ENCODE measurements around the gene XAB2.
A peak's percentile ranks its signal among the peaks of the same experiment; 100 is the strongest.

The XAB2 gene

DNA sequence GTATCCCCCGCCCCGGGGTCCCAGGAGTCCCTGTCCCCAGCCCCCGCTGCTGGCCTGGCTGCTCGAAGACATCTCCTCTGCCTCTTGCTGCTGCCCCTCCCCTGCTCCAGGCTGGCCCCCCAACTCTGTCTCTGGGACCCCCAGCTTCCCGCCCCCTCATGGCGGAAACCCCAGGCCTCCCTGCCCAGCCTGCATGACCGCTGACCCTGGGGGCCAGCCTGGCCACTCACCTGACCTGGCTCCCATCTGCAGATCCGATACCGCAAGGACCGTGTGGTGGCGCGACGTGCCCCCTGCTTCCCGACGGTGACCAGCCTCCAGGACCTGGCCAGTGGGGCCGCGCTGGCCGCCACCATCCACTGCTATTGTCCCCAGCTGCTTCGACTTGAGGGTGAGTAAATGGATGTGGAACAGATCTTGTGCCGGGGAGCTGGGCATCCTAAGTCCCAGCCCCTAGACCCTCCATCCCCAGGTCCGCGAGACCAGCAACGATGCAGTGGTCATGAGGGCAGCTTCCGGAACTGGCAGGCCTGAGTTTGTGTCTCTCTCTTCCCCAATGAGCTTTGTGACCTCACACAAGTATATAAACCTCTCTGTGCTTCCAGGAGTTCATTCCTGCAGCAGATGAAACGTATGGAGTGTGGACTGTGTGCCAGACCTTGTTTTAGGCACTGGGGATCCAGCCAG is 21.3 kb downstream of the XAB2 start:
- TF ChIP-seq, protein P1, sequence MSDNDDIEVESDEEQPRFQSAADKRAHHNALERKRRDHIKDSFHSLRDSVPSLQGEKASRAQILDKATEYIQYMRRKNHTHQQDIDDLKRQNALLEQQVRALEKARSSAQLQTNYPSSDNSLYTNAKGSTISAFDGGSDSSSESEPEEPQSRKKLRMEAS (IDR thresholded peaks at IDR 0.05; ENCODE audit: low read depth, low read length), result no peak
- TF ChIP-seq, protein P2, sequence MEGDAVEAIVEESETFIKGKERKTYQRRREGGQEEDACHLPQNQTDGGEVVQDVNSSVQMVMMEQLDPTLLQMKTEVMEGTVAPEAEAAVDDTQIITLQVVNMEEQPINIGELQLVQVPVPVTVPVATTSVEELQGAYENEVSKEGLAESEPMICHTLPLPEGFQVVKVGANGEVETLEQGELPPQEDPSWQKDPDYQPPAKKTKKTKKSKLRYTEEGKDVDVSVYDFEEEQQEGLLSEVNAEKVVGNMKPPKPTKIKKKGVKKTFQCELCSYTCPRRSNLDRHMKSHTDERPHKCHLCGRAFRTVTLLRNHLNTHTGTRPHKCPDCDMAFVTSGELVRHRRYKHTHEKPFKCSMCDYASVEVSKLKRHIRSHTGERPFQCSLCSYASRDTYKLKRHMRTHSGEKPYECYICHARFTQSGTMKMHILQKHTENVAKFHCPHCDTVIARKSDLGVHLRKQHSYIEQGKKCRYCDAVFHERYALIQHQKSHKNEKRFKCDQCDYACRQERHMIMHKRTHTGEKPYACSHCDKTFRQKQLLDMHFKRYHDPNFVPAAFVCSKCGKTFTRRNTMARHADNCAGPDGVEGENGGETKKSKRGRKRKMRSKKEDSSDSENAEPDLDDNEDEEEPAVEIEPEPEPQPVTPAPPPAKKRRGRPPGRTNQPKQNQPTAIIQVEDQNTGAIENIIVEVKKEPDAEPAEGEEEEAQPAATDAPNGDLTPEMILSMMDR (IDR thresholded peaks at IDR 0.05; ENCODE audit: low read depth, low read length), result no peak
- TF ChIP-seq POLR2A (IDR thresholded peaks at IDR 0.05; ENCODE audit: extremely low read depth, insufficient read length) (no peak), MYC (IDR thresholded peaks at IDR 0.05; ENCODE audit: low read depth, low read length) (no peak)

DNA sequence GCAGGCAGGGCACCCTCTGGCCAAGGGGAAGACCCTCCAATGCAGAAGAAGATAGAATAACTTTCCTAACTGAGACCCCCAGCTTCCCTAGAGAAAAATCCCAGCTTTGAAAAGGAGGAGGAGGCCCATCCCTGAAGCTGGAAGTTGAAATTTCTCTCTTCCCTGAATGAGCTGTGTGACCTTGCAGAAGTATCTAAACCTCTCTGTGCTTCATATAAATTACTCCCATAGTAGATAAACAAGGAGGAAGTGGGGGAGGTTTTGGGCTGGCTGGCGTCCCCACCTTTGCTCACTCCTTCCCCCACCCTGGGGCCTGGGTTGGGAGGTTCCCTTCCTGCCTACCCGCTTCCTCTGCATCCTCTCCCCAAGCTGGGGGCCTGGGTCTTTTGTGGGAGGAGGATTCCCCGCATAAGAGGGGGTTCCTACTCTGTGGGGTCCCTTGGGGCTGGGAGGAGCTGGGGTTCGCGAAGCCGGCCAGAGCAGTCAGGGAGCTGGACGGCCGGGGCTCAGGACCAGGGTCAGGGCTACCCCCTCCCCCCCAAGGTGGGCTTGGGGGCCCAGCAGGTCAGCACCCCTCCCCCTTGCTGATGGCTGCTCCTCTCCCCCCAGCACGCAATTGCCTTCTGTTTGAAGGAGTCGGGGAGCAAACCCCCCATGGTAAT is 22.0 kb downstream of the XAB2 start:
- DNase-seq (ENCODE audit: low read depth), result no peak
- no peak for TF ChIP-seq MYC (IDR thresholded peaks at IDR 0.05; ENCODE audit: low read depth, low read length)
- TF ChIP-seq, protein P1 (IDR thresholded peaks at IDR 0.05; ENCODE audit: low read depth, low read length), result no peak
- no peak for TF ChIP-seq POLR2A (IDR thresholded peaks at IDR 0.05; ENCODE audit: extremely low read depth, insufficient read length)
- TF ChIP-seq, protein P2 (IDR thresholded peaks at IDR 0.05; ENCODE audit: low read depth, low read length), result no peak
- H3K4me3 ChIP-seq (ENCODE audit: low read depth, low read length), result no peak overlapping the region

More for the DNA sequence above, 21.3 kb downstream of the XAB2 start:
- no peak overlapping the region for H3K4me3 ChIP-seq (ENCODE audit: low read depth, low read length)
- DNase-seq (ENCODE audit: low read depth), result no peak

DNA sequence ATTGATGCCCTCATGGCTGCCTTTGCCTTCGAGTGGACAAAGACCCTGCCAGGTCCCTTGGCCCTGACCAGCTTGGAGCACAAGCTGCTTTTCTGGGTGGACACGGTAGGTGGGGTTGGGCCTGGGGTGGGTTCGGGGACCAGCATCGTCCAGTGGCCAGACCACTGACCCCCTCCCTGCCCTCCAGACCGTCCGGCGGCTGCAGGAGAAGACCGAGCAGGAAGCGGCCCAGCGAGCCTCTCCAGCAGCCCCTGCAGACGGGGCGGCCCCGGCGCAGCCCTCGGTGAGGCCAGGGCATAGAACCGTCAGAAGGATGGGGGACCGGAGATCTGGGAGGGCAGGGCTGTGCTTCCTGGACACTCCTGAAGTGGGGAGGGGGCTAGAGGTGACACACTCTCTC is 23.1 kb downstream of the XAB2 start:
- no peak overlapping the region for H3K4me3 ChIP-seq (ENCODE audit: low read depth, low read length)
- DNase-seq (ENCODE audit: low read depth), result no peak
- TF ChIP-seq, protein P1 (IDR thresholded peaks at IDR 0.05; ENCODE audit: low read depth, low read length), result no peak
- no peak for TF ChIP-seq POLR2A (IDR thresholded peaks at IDR 0.05; ENCODE audit: extremely low read depth, insufficient read length)

DNA sequence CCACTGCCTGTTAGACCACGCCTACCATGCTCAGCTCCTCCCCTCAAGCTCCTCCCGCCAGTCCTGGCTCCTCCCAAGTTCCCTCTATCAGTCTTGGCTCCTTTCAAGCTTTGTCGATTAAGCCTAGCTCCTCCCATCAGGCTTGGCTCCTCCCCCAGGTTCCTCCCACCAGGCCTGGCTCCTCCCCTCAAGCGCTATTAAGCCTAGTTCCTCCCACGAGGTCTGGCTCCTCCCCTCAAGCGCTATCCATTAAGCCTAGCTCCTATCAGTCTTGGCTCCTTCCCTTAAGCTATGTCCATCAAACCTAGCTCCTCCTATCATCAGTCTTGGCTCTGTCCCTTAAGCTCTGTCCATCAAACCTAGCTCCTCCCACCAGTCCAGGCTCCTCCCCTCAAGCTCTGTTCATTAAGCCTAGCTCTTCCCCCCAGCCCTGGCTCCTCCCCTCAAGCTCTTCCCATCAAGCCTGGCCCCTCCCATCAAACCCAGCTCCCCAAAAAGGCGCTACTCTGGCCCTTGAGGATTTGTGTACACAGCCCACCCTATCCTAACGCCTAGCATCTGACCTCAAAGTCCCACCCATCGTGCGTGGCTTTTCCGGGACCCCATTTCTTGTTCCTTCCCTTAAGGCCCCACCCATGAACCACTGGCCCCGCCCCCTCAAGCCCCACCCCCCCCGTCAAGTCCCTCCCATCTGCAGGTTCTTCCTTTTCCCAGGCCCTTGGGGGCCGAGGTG is 23.7 kb downstream of the XAB2 start:
- H3K4me3 ChIP-seq (ENCODE audit: low read depth, low read length), result no peak overlapping the region
- TF ChIP-seq MYC (IDR thresholded peaks at IDR 0.05; ENCODE audit: low read depth, low read length), result no peak
- TF ChIP-seq, protein P1 (IDR thresholded peaks at IDR 0.05; ENCODE audit: low read depth, low read length), result no peak
- no peak for TF ChIP-seq POLR2A (IDR thresholded peaks at IDR 0.05; ENCODE audit: extremely low read depth, insufficient read length)
- TF ChIP-seq, protein P2 (IDR thresholded peaks at IDR 0.05; ENCODE audit: low read depth, low read length), result no peak
- DNase-seq (ENCODE audit: low read depth), result peak; percentile 82

DNA sequence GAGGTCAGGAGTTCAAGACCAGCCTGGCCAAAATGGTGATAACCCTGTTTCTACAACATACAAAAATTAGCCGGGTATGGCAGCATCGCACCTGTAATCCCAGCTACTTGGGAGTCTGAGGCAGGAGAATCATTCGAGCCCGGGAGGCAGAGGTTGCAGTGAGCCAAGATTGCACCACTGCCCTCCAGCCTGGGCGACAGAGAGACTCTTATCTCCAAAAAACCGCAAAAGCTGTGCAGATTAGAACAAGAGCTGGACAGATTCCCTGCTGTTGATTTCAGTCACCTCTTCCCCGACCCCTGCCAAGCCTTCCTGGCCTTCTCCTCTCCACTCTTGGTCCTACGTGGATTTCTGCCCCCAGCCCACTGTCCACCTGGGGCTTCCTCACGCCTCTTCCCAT is 25.4 kb downstream of the XAB2 start:
- no peak overlapping the region for H3K4me3 ChIP-seq (ENCODE audit: low read depth, low read length)
- no peak for TF ChIP-seq MYC (IDR thresholded peaks at IDR 0.05; ENCODE audit: low read depth, low read length)
- TF ChIP-seq, protein P2 (IDR thresholded peaks at IDR 0.05; ENCODE audit: low read depth, low read length), result no peak
- no peak for TF ChIP-seq POLR2A (IDR thresholded peaks at IDR 0.05; ENCODE audit: extremely low read depth, insufficient read length)
- TF ChIP-seq, protein P1 (IDR thresholded peaks at IDR 0.05; ENCODE audit: low read depth, low read length), result no peak
- peak; percentile 54 for DNase-seq (ENCODE audit: low read depth)
